ENCODE measurements around the gene TMEM229A.
"Not testable (repeated sequence)": the region's sequence is repeated elsewhere in the genome, so short reads cannot be mapped to it uniquely, and the experiment has no call there.

Gene TMEM229A

DNA sequence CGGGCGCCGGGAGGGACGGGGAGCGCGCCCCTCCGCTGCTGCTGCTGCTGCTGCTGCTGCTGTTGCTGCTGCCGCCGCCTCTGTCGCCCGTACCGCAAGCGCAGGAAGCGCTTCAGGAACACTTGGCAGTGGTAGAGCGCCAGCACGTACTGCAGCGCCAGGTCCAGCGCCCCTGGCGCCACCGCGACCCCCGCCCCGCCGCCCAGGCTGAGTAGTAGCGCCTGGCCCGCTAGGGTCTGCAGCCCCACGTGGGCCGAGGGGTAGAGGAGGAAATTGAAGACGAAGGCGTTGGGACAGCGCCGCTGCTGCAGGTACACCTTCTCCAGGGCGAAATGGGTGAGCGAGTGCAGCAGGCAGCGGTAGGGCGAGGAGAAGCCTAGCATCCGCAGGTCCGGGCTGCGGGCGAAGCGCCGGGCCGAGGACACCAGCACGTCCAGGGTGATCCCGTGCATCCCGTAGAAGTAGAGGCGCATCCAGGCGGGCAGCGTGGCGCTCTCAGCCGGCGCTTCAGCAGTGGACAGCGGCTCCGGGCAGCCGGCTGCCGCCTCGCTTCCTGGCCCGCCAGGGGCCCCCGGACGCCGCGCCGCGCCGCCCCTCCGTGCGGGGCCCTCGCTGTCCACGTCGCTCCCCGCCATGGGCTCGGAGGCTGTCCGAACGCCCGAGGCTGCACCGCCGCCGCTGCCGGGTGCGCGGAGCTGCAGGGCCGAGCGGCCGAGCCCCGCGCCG is at the start of gene TMEM229A:
TMEM229A (minus strand) TSS at position 699 of the 726 bp plus-strand sequence; CDS start at position 635, 64 bp downstream.
- DNase-seq = no peak

DNA sequence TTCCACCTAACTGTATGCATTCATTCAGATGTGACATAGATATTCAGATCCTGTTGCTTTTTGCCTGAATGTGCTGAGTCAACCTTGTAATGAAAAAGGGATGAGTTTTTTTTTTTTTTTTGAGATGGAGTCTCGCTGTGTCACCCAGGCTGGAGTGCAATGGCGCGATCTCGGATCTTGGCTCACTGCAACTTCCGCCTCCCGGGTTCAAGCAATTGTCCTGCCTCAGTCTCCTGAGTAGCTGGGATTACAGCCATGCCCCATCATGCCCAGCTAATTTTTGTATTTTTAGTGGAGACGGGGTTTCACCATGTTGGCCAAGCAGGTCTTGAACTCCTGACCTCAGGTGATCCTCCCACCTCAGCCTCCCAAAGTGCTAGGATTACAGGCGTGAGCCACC is 49.4 kb upstream of the TMEM229A start:
- DNase-seq = not testable (repeated sequence)

DNA sequence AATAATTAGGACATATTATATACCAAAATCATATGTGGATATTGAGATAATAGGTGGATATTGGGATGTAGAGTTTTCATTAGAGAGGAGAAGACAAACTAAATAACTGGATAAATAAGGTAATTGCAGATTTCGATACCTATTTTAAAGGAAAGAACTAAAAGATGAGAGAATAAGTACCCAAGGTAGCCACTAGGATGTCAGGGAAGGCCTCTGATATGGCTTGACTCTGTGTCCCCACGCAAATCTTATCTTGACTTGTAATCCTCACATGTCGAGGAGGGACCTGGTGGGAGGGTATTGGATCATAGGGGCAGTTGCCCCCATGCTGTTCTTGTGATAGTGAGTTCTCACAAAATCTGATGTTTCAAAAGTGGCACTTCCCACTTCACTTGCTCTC is 44.7 kb upstream of the TMEM229A start:
- DNase-seq = no peak

DNA sequence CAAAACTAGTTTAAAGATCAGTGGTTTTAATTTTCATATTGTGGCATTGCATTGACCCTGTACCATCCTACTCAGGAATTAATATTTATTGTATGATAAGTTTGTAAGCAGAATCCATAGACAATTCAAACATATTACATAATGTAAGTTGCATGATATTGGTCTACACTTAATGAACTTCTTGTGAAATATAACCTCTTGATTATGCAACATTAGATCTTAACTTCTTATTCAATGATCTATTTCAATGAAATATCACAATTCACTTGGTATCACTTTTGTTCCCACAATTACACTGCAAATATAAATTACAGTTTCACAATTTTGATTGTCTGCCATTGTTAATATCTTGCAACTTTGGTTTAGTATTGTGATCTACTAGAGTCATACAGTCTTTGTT is 44.0 kb upstream of the TMEM229A start:
- no peak for DNase-seq

DNA sequence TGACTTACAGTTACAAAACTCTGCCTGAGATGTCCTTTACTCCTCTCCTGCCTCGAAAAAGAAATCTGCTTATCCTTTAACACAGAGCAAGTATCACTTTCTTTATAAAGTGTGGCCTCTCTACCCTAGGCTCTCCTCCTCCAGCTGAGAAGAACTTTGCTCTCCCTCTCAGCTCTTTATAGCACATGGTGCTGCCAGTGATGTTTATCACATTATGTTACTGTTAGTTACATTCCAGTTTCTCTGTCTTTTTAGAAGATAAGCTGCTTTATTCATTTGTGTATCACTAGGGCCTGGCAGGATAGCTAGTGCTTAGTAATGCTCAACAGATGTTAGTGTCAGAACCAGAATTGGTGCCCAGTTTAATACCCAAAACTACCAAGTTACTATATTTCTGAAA is 41.1 kb upstream of the TMEM229A start:
- no peak for DNase-seq

DNA sequence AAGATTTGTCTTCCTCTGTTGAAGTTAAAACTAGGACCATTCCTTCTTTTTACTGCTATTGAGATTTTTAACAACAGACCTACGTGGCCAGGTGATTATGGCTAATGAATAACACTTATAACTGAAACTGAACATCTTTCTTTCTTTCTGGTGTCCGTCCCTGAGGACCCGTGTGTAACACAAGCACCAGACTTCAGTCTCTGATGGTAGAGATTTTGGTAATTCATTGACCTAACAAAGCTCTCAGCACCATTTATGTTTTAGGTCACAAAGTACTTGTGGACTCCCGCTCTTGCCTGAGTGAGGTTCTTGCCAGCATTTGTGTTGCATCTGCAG is 40.4 kb upstream of the TMEM229A start:
- DNase-seq = no peak

DNA sequence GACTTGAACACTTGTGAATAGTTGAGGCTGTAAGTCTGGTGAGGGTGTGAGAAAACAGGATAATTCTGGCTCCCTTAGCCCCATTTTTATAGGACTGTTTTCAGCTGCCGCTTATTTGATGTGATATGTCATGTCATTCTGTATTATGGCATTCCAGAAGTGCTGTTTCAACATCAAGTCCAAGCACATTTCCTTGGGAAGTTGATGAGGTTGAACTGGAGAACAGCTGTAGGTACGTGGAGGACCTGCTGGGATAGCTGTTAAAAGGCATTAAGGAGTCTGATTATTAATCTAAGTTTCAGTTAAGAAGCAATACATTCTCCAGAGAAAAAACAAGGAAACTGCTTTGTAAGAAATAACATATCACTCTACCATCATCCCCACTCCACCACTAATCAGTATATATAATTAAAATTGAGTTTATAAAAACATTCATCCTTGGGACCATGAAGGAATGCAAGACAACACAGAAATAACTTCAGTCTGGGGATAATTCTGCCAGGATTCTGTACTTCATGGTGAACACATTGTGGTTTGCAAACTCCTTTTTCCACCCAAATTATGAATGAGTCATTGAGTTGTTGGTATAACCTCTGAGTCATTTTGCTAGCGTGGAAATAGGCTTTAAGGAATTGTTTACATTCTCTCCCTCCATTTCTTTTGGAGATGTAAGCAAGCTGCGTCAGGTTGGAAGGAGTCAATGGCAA is 39.9 kb upstream of the TMEM229A start:
- DNase-seq = no peak

DNA sequence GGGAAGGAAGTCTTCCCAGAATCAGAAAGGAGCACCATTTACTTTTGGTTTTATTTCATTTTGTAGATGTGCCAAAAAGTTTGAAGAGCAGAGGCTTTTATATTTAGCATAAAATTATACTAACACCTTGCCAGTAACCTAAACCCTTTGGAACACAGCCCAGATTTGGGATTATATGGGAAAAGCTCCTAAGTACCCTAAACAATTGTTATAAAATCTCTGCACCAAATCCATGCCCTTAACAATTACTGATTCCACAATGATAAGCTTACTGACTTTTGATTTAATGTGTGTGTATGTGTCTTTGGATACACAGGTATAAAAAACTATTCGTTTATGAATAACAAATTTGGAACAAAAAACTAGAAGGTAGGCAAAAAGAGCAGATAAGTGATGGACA is 39.0 kb upstream of the TMEM229A start:
- no peak for DNase-seq

DNA sequence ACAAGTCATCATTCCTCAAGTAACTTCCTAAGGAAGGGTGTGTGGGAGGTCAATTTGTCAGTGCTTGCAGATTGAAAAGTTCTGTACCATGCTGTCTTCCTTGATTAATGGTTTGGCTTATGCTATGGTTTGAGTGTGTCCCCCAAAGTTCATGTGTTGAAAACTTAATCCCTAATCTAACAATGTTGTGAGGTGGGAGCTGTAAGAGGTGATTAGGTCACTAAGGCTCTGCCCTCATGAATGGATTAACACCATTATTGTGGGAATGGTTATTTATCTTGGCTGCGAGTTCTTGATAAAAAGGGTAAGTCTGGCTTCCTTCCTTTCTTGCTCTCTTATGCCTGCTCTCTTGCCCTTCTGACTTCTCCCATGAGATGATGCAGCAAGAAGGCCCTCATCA is 29.3 kb upstream of the TMEM229A start:
- DNase-seq = no peak

DNA sequence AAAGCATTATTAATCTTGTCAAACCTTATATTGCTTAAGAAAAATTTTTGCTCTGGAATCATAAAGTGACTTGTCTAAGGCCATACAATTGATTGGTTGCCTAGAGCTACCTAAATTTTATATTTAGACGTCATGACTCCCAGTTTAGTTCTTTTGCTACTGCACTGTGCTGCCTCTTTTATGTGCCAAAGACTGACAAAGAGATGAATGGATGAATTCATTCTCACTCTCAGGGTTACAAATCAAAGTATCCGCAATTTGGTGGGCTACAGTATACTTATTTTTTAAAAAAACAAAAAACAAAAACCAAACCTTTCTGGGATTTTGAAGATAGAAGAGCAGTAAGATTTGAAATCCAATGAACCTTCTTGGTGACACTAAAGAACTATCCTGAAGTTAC is 27.7 kb upstream of the TMEM229A start:
- DNase-seq = no peak

DNA sequence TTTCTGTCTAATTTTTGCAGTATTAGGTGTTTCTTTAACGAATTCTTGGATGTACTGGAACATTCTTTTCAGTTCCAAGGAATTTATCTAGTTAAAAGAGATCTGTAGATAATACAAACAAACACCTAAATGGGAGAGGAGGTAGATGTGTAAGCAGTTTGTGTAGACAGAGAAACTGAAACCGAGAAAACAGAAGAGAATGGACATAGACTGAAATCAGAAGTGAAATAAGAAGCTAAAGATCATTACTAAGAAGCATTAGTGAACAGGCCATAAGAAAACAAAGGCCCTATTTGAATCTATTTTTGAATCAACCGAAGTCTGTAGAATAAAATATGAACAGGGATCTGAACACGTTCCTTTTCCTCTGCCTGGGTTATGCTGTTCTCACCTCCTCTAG is 26.5 kb upstream of the TMEM229A start:
- no peak for DNase-seq

DNA sequence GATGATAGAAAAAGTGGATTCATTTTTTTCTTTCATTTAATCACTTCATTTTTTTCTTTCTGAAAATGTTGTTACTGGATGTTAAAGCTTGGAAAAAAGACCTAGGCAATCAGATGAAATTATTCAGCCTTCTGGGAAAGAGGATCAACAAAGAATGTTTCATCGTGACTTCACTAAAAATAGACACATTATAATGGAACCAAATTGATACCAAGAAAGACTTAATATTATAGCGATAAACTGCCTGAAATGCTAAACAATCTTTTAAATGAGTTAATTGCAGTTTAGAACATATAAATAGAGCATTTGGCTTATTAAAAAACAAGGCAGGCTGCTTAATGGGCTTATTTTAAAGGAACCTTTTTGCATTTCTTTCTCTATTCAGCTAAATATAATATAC is 25.6 kb upstream of the TMEM229A start:
- DNase-seq = no peak

DNA sequence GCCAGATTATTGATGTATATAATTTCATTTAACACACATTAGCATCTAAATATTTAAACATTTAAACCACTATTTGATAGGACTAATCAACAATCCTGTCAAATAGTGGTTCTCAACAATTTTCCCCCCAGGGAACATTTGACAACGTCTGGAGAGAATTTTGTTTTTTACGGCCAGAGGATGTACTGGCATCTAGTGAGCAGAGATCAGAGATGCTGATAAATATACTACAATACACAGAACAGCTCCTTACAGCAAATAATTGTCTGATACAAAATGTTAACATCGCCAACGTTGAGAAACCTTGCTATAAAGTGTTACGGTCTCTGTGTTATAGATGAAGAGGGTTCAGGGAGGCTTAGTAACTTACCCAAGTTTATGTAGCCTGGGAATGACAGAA is 25.0 kb upstream of the TMEM229A start:
- DNase-seq = no peak

DNA sequence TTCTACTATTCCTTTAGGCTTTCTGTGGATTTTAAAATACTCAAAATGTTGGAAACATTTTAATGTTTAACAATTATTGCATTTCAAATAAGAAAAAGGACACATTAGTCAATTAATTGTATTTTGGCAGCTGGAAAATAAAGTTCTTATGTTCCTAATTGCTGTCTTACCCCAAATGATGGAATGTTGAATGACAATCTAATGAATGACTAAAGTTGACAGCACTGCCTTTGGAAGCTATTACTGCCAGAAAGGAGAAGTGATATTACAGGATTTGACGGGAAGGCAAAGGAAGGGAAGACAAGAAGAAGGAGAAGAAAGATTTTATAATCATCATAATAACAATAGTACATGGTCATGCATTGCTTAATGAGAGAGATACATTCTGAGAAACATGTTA is 23.4 kb upstream of the TMEM229A start:
- no peak for DNase-seq

DNA sequence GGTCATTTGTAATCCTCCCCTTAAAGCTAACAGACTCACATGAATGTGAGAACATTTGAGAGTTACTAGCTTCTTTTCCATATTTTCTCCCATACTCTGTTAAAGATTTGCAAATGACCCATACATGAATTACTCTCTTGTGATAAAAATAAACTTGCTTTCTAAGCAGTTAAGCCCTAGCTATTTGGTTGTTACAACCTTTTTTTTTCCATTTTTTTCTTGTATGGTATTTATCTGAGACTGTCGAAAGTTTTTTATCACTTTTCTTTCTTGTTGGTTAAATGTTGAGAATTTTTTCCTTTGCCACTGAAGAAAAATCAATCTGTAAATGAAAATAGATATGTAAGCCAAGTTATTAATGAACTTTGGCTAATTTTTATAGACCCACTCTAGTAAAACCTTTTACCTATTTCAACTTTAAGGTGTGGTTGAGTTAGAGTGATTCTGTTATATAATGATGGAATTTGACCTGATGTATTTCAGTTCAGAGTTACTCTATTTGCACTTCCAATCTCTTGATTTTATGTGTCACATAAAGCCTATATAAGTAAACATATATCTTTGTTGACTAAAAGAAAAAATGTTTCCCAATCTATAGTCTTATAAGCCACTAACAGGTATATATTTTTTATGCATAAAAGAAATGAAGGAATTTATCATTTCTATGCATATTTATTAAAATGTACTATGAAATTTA is 19.0 kb upstream of the TMEM229A start:
- DNase-seq = no peak

DNA sequence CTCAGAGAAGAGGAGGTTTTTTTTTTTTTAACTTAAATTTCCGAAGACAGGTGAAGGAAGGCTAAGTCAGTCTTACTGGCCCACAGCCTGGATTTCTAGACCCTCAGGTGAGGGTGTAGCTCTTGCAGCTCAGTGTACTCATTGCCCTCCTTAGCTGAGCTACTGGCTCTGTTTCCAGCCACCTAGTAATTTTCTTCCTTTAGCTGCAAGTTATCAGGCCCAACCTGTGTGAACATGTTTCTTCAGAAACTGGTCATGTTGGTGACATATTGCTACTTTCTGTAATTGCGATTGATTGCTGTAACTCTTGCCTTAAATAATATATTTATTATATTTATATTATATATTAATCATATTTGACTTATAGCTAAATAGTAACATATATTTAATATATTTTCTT is 10.0 kb upstream of the TMEM229A start:
- DNase-seq = no peak

DNA sequence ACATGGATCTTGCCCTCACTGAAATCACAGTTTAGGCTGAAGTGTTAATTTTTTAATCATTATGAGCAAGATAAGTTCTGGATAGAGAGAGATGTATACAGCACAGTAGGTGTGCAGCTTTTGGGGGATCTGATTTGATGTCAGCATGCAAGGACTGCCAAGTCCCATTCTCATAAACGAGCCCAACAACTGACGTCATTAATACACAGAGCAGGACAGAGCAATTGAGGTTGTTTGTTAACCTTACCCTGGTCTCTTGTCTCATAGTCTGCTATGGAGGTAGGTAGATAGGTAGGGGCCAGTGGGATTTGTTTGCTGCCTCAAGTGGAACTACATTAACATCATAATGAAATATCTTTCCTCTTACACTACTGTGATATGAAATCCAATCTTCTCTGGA is 8.6 kb upstream of the TMEM229A start:
- DNase-seq = no peak

DNA sequence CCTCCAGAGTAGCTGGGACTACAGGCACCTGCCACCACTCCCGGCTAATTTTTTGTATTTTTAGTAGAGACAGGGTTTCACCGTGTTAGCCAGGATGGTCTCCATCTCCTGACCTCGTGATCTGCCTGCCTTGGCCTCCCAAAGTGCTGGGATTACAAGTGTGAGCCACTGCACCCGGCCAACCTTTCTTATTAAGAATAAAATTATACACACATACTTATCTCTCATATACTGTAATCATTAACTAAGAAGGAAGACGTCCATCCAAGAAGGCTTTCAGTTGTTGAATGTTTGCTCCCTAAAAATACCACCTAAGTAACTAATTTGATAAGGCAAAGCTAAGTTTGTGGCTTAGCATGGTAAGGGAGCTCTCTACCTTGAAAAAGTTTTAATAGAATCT is 5.0 kb upstream of the TMEM229A start:
- not testable (repeated sequence) for DNase-seq

DNA sequence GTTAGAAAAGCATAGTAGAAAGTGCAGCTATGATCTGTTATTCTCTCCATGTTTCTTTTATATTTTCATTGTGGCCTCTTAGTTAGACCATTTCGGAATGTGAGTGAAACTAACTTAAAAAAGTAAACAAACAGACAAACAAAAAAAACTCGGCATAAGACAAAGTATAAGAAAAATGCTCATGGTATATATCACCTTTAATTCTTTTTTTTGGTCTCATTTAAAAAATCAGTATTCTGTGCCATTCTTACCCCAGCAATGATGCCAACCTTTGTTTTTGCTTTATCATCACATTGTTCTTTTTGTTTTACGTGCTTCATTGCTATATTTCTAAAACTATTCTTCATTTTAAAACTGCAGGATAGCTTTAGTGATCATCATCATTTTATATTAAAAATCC is 2.8 kb upstream of the TMEM229A start:
- DNase-seq = no peak

DNA sequence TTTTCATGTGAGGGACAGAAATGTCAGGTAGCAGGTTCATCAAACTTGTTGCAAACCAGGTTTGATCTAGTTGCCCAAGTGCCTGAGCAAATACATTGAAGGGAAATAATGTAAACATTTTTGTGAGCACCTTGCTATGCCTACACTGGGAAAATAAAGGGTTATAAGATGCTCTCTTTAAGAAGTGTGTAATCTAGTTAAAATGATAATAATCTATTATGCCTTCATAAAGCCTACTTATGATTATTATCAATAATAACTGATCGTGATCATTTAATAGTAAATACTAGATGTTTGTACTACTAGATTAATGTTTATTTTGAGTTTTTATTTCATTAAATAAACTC is 1.9 kb upstream of the TMEM229A start:
- no peak for DNase-seq

DNA sequence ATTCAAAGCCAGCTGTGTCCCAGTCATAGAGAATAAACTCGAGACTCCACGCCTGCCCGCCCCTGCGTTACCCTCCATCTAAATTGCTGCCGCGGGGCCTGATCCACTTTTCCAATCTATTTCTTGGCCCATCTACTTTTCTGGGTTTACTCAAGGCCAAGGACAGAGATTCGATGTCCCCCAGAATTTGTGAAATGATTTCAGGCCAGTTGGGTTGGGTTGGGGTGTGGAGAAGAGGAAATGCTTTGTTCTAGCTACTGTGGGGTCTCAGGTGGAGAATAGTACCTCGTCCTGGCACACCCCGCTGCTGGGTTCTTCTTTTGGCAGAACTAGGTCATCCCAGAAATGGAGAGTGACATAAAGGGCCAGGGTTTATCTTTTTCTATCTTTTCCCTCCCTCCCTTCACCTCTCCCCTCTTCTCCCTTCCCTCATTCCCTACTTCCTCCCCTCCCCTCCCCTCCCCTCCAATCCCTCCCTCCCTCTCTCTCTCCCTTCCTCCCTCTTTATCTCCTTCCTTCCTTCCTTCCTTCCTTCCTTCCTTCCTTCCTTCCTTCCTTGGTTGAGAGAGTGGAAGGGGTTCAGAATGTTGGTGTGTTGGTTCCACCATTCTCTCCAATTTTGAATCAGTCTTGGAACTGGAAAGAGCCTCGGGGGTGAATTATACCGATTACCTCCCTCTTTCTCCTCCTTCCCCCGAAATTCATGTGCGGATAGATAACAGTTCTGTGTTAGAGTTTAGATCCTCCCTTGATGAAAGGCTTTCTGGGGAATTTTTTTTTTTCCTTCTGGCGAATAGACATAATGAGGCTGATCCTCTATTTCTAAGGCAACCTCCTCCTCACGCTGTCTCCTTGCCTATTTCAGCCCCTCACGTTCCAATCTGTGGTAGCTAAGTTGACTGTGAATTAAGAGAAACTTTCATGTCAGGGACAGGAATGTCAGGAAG is 1.2 kb upstream of the TMEM229A start:
- DNase-seq = no peak

DNA sequence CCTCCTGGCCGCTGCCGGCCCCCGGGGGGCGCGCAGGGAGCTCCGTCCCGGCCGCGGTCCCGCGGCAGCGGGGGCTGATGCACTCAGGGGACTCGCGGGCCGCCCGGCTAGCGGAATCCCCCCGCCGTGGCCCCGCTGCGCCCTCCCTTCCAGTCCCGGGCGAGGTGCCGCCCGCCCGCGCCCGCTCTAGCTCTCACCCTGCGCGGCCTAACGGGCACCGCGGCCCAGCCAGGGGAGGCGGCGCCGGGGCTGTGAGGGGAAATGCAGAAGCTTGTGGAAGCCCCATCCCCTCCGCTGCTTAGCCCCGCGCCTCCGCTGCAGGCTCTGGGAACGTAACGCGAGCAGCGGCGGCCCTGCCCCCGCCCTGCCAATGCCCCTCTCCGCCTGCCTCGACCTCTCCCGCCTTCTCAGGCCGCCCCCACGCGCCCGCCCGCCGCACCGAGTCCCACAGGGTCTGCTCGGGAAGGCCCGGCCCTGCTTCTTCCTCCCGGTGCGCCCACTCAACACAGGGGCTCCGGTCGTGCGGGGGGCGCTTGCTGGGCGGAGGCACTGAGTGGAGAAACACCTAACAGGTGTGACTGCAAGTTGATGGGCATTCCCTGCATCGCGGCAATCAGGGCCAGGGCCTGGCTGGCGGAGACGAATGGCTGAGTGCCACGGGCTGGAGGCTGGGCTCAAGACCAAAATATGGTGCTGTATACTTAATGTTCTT is 384 bp upstream of the TMEM229A start:
- no peak for DNase-seq

DNA sequence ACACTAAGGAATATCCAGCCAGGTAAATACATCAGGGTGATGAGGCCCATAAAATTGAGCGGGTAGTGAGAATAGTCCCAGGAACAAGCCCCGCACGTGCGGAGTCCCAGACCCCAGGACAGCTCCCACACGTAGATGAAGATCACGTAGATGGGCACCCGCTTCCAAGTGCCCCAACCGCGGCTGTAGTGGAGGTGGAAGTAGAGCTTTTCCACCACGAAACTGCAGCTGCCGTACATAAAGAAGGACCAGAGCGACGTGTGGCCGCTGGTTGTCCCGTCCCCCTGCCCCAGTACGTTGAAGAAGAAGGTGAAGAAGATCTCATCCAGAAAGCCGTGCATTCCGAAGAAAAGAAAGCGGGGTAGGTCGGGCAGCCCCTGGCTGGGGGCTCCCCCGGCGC is 948 bp downstream of the TMEM229A start:
- no peak for DNase-seq

Measured in SIG-M5 (cell line).